Mesendoderm (in vitro differentiated cells): ENCODE data around the gene CIB2.
A peak's percentile ranks its signal among the peaks of the same experiment; 100 is the strongest.

Experiments used
- DNase-seq: peaks from one replicate; pipeline ENCODE4 v3.0.0; 2013
- H2AK5ac ChIP-seq: 2 replicates; pipeline ENCODE4 v1.6.1; 2013; ENCODE audit warnings: low read length, inconsistent platforms
- H2BK120ac ChIP-seq: 2 replicates; pipeline ENCODE4 v1.6.1; 2013; ENCODE audit warnings: low read depth, mild to moderate bottlenecking, low read length, moderate library complexity, mixed read lengths
- H2BK15ac ChIP-seq: replicated peaks from 2 replicates; pipeline ENCODE4 v1.6.1; 2013; ENCODE audit warnings: low read depth, mild to moderate bottlenecking, moderate library complexity
- H2BK5ac ChIP-seq: 2 replicates; pipeline ENCODE4 v1.6.1; 2013; ENCODE audit warnings: low read length, inconsistent platforms
- H3K18ac ChIP-seq: 2 replicates; pipeline ENCODE4 v1.6.1; 2013; ENCODE audit warnings: mild to moderate bottlenecking, low read length, mixed read lengths
- H3K23ac ChIP-seq: one replicate; pipeline ENCODE4 v1.6.1; 2013; ENCODE audit warnings: low read length
- H3K27ac ChIP-seq: 2 replicates; pipeline ENCODE4 v1.5.1; 2013; ENCODE audit warnings: low read depth, mild to moderate bottlenecking, inconsistent platforms, low read length, moderate library complexity
- H3K27me3 ChIP-seq: 2 replicates; pipeline ENCODE4 v1.6.1; 2013; ENCODE audit warnings: low read length, control low read depth, mild to moderate bottlenecking, inconsistent platforms; ENCODE audit not compliant: insufficient read depth, poor library complexity
- H3K36me3 ChIP-seq: 2 replicates; pipeline ENCODE4 v1.6.1; 2013; ENCODE audit warnings: low read length, inconsistent platforms; ENCODE audit not compliant: control insufficient read depth, insufficient read depth
- H3K4ac ChIP-seq: one replicate; pipeline ENCODE4 v1.6.1; 2013; ENCODE audit warnings: low read depth, mild to moderate bottlenecking, low read length, moderate library complexity
- H3K4me1 ChIP-seq: 2 replicates; pipeline ENCODE4 v1.6.1; 2013; ENCODE audit warnings: low read depth, low read length, inconsistent platforms; ENCODE audit not compliant: control insufficient read depth
- H3K4me2 ChIP-seq: 2 replicates; pipeline ENCODE4 v1.6.1; 2013; ENCODE audit warnings: low read length
- H3K4me3 ChIP-seq: 2 replicates; pipeline ENCODE4 v1.5.1; 2013; ENCODE audit warnings: mild to moderate bottlenecking, low read length
- H3K56ac ChIP-seq: one replicate; pipeline ENCODE4 v1.6.1; 2013; ENCODE audit warnings: low read length
- H3K79me1 ChIP-seq: 2 replicates; pipeline ENCODE4 v1.6.1; 2013; ENCODE audit warnings: low read length, inconsistent platforms
- H3K79me2 ChIP-seq: 2 replicates; pipeline ENCODE4 v1.6.1; 2013; ENCODE audit warnings: mild to moderate bottlenecking, low read length; ENCODE audit not compliant: control insufficient read depth, insufficient read depth
- H3K9ac ChIP-seq: 2 replicates; pipeline ENCODE4 v1.6.1; 2013; ENCODE audit warnings: low read length, inconsistent platforms
- H4K5ac ChIP-seq: one replicate; pipeline ENCODE4 v1.6.1; 2013; ENCODE audit warnings: low read length
- H4K8ac ChIP-seq: one replicate; pipeline ENCODE4 v1.6.1; 2013; ENCODE audit warnings: low read depth, mild to moderate bottlenecking, control low read depth, low read length, moderate library complexity
- WGBS: extraction: QIAGEN DNeasy Blood & Tissue Kit; methylation state at CpG from one replicate; pipeline ENCODE4 v1.1.7; 2013; ENCODE audit warnings: low lambda C conversion rate, missing lambda C conversion rate; ENCODE audit not compliant: insufficient coverage; ENCODE audit errors: extremely low coverage; 5-methylcytosine and 5-hydroxymethylcytosine counted together

Gene CIB2

DNA sequence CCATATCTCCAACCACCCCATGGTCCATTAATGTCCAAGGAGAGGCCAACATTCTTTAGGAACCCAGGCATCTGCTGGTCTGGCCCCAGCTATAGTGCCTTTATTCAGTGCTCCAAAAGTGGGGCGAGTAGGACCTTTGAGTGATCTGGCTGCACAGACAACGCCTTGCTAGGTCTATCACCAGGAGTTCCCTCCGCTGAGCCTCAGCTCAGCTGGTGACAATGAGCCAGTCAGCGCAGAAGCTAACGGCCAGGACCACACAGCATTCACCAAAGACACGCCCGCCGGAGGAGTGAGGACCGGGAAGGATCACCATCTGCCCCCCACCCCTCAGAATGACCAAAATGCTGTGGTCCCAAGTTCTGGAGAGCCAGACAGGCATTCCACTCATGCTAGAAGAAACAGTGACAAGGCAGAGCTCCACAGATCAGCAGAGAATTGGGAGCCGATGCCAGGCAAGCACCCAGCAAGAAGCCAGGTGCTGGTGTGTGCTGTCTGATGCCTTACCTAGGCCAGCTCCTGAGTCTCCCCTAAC is 72.8 kb downstream of the CIB2 start:
- Histone ChIP-seq H3K4me3 (no peak overlapping the region), H4K8ac (no peak overlapping the region), H2BK120ac (no peak overlapping the region), H3K56ac (no peak overlapping the region), H3K4me1 (peaks cover 2% of the 10 kb centered on the region), H3K27ac (no peak overlapping the region), H3K4ac (no peak overlapping the region), H3K23ac (no peak overlapping the region), H2BK5ac (no peak overlapping the region), H3K27me3 (no peaks in the 10 kb centered on the region), H3K79me2 (no peaks in the 10 kb centered on the region), H3K18ac (no peak overlapping the region), H2AK5ac (no peak overlapping the region), H3K36me3 (no peaks in the 10 kb centered on the region), H3K9ac (no peak overlapping the region), H2BK15ac (no peak overlapping the region), H3K79me1 (peaks cover 5% of the 10 kb centered on the region), H3K4me2 (no peak overlapping the region), H4K5ac (no peak overlapping the region)
- no peak for DNase-seq
- no CpG with 5 or more reads among the region's 10 CpGs for WGBS

DNA sequence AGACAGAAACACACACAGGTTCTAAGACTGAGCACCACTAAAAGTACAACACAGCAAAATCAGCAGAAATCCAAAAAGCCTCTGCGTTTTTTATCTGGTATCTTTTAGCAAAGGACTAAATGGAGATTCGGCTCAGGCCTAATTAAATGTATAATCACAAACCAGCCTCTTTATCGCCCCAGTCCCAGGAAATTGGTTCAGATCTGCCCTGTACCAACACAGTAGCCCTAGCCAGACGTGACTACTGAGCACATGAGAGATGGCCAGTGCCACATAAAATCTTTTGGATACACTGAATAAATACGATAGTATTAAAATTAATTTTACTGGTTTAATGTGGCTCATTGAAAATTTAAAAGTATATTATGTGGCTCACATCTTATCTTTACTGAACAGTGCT is 73.4 kb downstream of the CIB2 start:
- H3K18ac ChIP-seq, result no peak overlapping the region
- H4K8ac ChIP-seq, result no peak overlapping the region
- no peak overlapping the region for H2BK5ac ChIP-seq
- H3K4ac ChIP-seq, result no peak overlapping the region
- no peak for DNase-seq
- H3K4me2 ChIP-seq, result no peak overlapping the region
- H4K5ac ChIP-seq, result no peak overlapping the region
- no peaks in the 10 kb centered on the region for H3K36me3 ChIP-seq
- H3K79me2 ChIP-seq, result no peaks in the 10 kb centered on the region
- H2BK120ac ChIP-seq, result no peak overlapping the region
- H3K27ac ChIP-seq, result no peak overlapping the region
- peaks cover 5% of the 10 kb centered on the region for H3K79me1 ChIP-seq
- H3K4me3 ChIP-seq, result no peak overlapping the region
- H3K56ac ChIP-seq, result no peak overlapping the region
- H3K9ac ChIP-seq, result no peak overlapping the region
- no peaks in the 10 kb centered on the region for H3K27me3 ChIP-seq
- H2BK15ac ChIP-seq, result no peak overlapping the region
- H2AK5ac ChIP-seq, result no peak overlapping the region
- peaks cover 2% of the 10 kb centered on the region for H3K4me1 ChIP-seq
- no CpG with 5 or more reads among the region's 5 CpGs for WGBS
- no peak overlapping the region for H3K23ac ChIP-seq

DNA sequence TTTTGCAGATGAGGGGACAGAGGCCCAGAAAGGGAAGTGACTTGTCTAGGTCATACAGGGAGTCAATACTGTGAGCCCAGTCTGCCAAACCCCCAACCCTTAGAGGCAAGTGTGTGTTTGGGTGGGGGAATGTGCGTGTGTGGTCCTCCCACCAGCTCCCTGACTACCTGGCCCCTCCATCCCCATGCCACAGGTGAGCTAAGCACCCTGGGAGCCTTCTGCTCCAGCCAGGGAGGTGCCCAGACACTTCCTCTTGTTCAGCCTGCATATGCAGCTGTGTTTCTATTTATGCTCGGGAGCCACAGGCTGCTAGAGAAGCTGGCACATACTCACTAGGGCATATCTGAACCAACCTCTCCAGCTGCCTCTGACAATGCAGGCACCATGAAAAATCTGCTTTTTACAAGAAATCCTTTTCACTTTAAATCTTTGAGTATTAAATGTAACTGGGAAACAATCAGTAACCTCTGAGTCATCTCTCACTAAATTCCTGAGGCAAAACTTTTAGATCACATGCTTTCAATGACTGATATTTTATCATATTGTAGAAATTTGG is 74.5 kb downstream of the CIB2 start:
- Histone ChIP-seq H3K4me3 (no peak overlapping the region), H3K18ac (no peak overlapping the region), H3K79me2 (no peaks in the 10 kb centered on the region), H3K27ac (no peak overlapping the region), H3K4me1 (peaks cover under 1% of the 10 kb centered on the region), H3K36me3 (no peaks in the 10 kb centered on the region), H2BK5ac (no peak overlapping the region), H2AK5ac (no peak overlapping the region), H3K79me1 (peaks cover 5% of the 10 kb centered on the region), H3K4ac (no peak overlapping the region), H3K56ac (no peak overlapping the region), H3K27me3 (no peaks in the 10 kb centered on the region), H3K4me2 (no peak overlapping the region), H2BK15ac (no peak overlapping the region), H3K23ac (no peak overlapping the region), H4K5ac (no peak overlapping the region), H4K8ac (no peak overlapping the region), H2BK120ac (no peak overlapping the region), H3K9ac (no peak overlapping the region)
- no CpG with 5 or more reads among the region's 2 CpGs for WGBS
- DNase-seq, result no peak

DNA sequence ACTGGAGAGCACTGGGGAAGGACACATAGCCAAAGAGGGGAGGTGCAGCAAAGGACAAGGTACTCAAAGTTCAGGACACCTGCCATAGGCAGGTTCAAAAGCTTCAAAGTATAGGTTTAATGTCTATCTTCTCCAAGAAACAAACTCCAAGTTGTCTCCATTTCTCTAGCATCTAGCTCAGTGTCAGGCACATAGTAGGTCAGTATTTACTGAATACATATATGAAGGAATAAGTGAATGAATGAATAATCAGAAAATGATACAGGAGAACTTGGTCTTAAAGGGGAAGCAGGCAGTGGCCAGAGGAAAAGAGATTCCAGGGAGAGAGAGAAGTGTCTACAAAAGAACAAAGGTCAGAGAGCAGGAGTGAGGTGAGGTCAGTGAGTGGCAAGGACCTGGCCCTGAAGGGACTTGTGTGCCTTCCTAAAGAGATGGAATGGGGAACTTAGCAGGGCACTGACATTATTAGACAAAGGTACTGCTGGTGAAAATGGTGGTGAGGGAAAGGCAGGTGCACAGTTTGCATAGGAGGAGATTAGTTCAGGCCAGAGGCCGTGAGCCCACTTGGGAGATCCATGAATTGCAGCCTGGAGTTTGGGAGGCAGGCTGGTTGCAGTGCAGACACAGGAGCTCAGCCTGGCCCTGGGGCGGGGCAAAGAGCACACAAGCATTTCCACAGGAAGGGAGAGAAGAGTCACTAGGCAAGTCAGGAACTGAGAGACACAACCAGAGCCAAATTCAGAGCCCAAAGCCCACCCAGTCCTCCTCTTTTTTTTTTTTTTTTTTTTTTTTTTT is 75.1 kb downstream of the CIB2 start:
- peak; percentile 49 for DNase-seq
- no peak overlapping the region for H3K4me3 ChIP-seq

DNA sequence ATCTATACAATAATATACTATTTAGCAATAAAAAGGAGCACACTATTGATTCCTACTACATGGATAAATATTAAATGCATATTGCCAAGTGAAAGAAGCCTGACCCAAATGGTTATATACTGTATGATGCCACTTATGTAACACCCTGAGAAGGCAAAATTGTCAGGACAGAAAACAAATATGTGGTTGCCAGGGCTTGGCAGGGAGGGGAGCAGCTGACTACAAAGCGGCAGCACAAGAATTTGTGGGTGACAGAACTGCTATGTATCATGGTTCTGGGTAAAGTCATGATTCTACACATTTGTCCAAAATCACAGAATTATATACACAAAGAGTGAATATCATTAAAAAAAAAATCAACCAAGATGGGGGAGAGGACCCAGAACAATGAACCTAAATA is 76.3 kb downstream of the CIB2 start:
- no peak overlapping the region for H2BK5ac ChIP-seq
- H3K79me1 ChIP-seq, result peaks cover 5% of the 10 kb centered on the region
- H3K27me3 ChIP-seq, result no peaks in the 10 kb centered on the region
- no peak overlapping the region for H3K4me3 ChIP-seq
- H2BK15ac ChIP-seq, result no peak overlapping the region
- H4K5ac ChIP-seq, result no peak overlapping the region
- H2AK5ac ChIP-seq, result no peak overlapping the region
- H3K56ac ChIP-seq, result no peak overlapping the region
- H3K18ac ChIP-seq, result no peak overlapping the region
- no peak overlapping the region for H3K9ac ChIP-seq
- H3K4ac ChIP-seq, result no peak overlapping the region
- peaks cover 7% of the 10 kb centered on the region for H3K4me1 ChIP-seq
- no CpG with 5 or more reads among the region's 1 CpG for WGBS
- no peaks in the 10 kb centered on the region for H3K79me2 ChIP-seq
- DNase-seq, result no peak
- no peaks in the 10 kb centered on the region for H3K36me3 ChIP-seq
- H3K23ac ChIP-seq, result no peak overlapping the region
- H3K27ac ChIP-seq, result no peak overlapping the region
- H3K4me2 ChIP-seq, result no peak overlapping the region
- no peak overlapping the region for H4K8ac ChIP-seq
- H2BK120ac ChIP-seq, result no peak overlapping the region

More for the DNA sequence above, 75.1 kb downstream of the CIB2 start:
- no peaks in the 10 kb centered on the region for H3K79me2 ChIP-seq
- WGBS, result no CpG with 5 or more reads among the region's 2 CpGs
- peaks cover 5% of the 10 kb centered on the region for H3K79me1 ChIP-seq
- H3K56ac ChIP-seq, result no peak overlapping the region
- no peak overlapping the region for H3K23ac ChIP-seq
- no peak overlapping the region for H4K5ac ChIP-seq
- no peak overlapping the region for H3K4me2 ChIP-seq
- H3K9ac ChIP-seq, result no peak overlapping the region
- no peak overlapping the region for H2BK120ac ChIP-seq
- H4K8ac ChIP-seq, result no peak overlapping the region
- H3K4me1 ChIP-seq, result no peaks in the 10 kb centered on the region
- H3K4ac ChIP-seq, result no peak overlapping the region
- H2AK5ac ChIP-seq, result no peak overlapping the region
- H3K27ac ChIP-seq, result no peak overlapping the region
- H2BK15ac ChIP-seq, result no peak overlapping the region
- H3K36me3 ChIP-seq, result no peaks in the 10 kb centered on the region
- H2BK5ac ChIP-seq, result no peak overlapping the region
- H3K27me3 ChIP-seq, result no peaks in the 10 kb centered on the region
- no peak overlapping the region for H3K18ac ChIP-seq
